HG03280 (cell line): ENCODE data around the gene KIF21A.
"Not testable (repeated sequence)": the region's sequence is repeated elsewhere in the genome, so short reads cannot be mapped to it uniquely, and the experiment has no call there.

Source experiments
- ATAC-seq: cut with Tn5 transposase; IDR thresholded peaks from one replicate; pipeline ENCODE4 v1.9.1; 2021; ENCODE audit warnings: mild to moderate bottlenecking, moderate library complexity; ENCODE audit not compliant: unreplicated experiment

The KIF21A gene

GRCh38 chr12:39352471-39353017, 90.4 kb downstream of the KIF21A start:
- ATAC-seq, result no peak

- no peak for ATAC-seq
Observed at GRCh38 chr12:39351153-39351552, 91.8 kb downstream of the KIF21A start.

- no peak for ATAC-seq
Observed at GRCh38 chr12:39348941-39349626, 93.8 kb downstream of the KIF21A start.

GRCh38 chr12:39348523-39348922, 94.4 kb downstream of the KIF21A start:
- no peak for ATAC-seq

- no peak for ATAC-seq
Observed at GRCh38 chr12:39344926-39345325, 98.0 kb downstream of the KIF21A start.

GRCh38 chr12:39343665-39344064, 99.3 kb downstream of the KIF21A start:
- no peak for ATAC-seq

- no peak for ATAC-seq
Observed at GRCh38 chr12:39341761-39342160, 101.2 kb downstream of the KIF21A start.

- peak; percentile 64 for ATAC-seq
Observed at GRCh38 chr12:39341179-39341578, 101.7 kb downstream of the KIF21A start.

GRCh38 chr12:39332661-39333175, 110.2 kb downstream of the KIF21A start:
- no peak for ATAC-seq

GRCh38 chr12:39331539-39332261, 111.2 kb downstream of the KIF21A start:
- no peak for ATAC-seq

- ATAC-seq, result no peak
Observed at GRCh38 chr12:39329876-39330275, 113.0 kb downstream of the KIF21A start.

- no peak for ATAC-seq
Observed at GRCh38 chr12:39329018-39329417, 113.9 kb downstream of the KIF21A start.

GRCh38 chr12:39327965-39328364, 115.0 kb downstream of the KIF21A start:
- ATAC-seq, result no peak

GRCh38 chr12:39327510-39327909, 115.4 kb downstream of the KIF21A start:
- no peak for ATAC-seq

- ATAC-seq, result no peak
Observed at GRCh38 chr12:39319180-39319579, 123.7 kb downstream of the KIF21A start.

- no peak for ATAC-seq
Observed at GRCh38 chr12:39314547-39314946, 128.4 kb downstream of the KIF21A start.

- ATAC-seq, result no peak
Observed at GRCh38 chr12:39309516-39309915, 133.4 kb downstream of the KIF21A start.

- ATAC-seq, result no peak
Observed at GRCh38 chr12:39301422-39301821, 141.5 kb downstream of the KIF21A start.

- ATAC-seq, result no peak
Observed at GRCh38 chr12:39300799-39301198, 142.1 kb downstream of the KIF21A start.

GRCh38 chr12:39297891-39298290, 145.0 kb downstream of the KIF21A start:
- no peak for ATAC-seq

- ATAC-seq, result no peak
Observed at GRCh38 chr12:39296496-39296895, 146.4 kb downstream of the KIF21A start.

- ATAC-seq, result not testable (repeated sequence)
Observed at GRCh38 chr12:39295593-39295992, 147.3 kb downstream of the KIF21A start.
